HepG2 (cell line): ENCODE measurements around the gene SLC26A5. TPM values are rescaled to one million over a fixed set of nuclear protein-coding genes. Genes with fewer than 3 reads are reported as not detected.
A peak's percentile ranks its signal among the peaks of the same experiment; 100 is the strongest.

ENCODE experiments used
- ATAC-seq: fragments of 200-7000 bp; cut with Tn5 transposase; 3 replicates; pipeline ENCODE4 v1.9.1; 2020; ENCODE audit warnings: mild to moderate bottlenecking, moderate library complexity
- BruUV-seq: library from RNA; stranded (reverse); fragments of 400-500 nt; replicated peaks from 2 replicates; lab custom pipeline; 2021; lab: Mats Ljungman, UMichigan
- CTCF ChIA-PET: fragments of 300-600 bp; formaldehyde crosslinking; extraction: SDS; loops from one replicate; lab custom pipeline; 2021; ENCODE audit warnings: low total read pairs, inconsistent platforms, low intra/inter-chr PET ratio; lab: Yijun Ruan, JAX
- POLR2A ChIA-PET: fragments of 350-600 bp; sonication (Branson Sonifier 250); formaldehyde crosslinking; loops from one replicate; lab custom pipeline; 2020; ENCODE audit warnings: antibody characterized with exemption, inconsistent platforms; lab: Yijun Ruan, JAX
- DNase-seq: peaks from one replicate; pipeline ENCODE4 v3.0.0-alpha.2; 2015; ENCODE audit warnings: low spot score
- FAIRE-seq: peaks from 3 replicates; lab custom pipeline; 2011; peaks lifted over from hg19 to GRCh38; lab: Jason Lieb, UNC
- H2AFZ ChIP-seq: one replicate; pipeline ENCODE4 v1.6.1; 2011; ENCODE audit warnings: low read length, inconsistent platforms
- H3K27ac ChIP-seq: fragments of 300-600 bp; 3 replicates; pipeline ENCODE4 v1.8.0; 2011; ENCODE audit warnings: mixed run types, mild to moderate bottlenecking, mixed read lengths, low read length, inconsistent platforms; ENCODE audit not compliant: insufficient read depth; ENCODE audit errors: extremely low read length
- H3K27me3 ChIP-seq, 2 experiments: fragments of 200-600 bp in 1 of 2; 2 replicates in 1 of 2; 3 replicates in 1 of 2; pipeline versions ENCODE4 v1.6.0 to v1.8.0; 2011; ENCODE audit warnings: low read length in 2 of 2, mild to moderate bottlenecking in 2 of 2, moderate library complexity in 2 of 2, inconsistent platforms in 1 of 2; ENCODE audit not compliant: insufficient read depth in 2 of 2, control insufficient read depth in 1 of 2
- H3K36me3 ChIP-seq, 2 experiments: fragments of 200-600 bp in 1 of 2; replicated peaks in 1 of 2; 2 replicates in 1 of 2; 3 replicates in 1 of 2; pipeline versions ENCODE4 v1.5.1 to v1.8.0; 2011; ENCODE audit warnings: low read length in 2 of 2, inconsistent platforms in 1 of 2; ENCODE audit not compliant: insufficient read depth in 2 of 2, control insufficient read depth in 1 of 2
- H3K4me1 ChIP-seq: 2 replicates; pipeline ENCODE4 v1.5.1; 2012; ENCODE audit warnings: low read length, inconsistent platforms; ENCODE audit not compliant: insufficient read depth
- H3K4me2 ChIP-seq: 2 replicates; pipeline ENCODE4 v1.6.0; 2011; ENCODE audit warnings: low read depth, low read length, inconsistent platforms
- H3K4me3 ChIP-seq, 3 experiments: fragments of 200-600 bp in 1 of 3; sonication (generic), shearing (Covaris generic) in 1 of 3; replicated peaks in 1 of 3; 2 replicates each; pipeline ENCODE4 v1.5.1; 2011 to 2016; ENCODE audit warnings: low read length in 3 of 3, inconsistent platforms in 2 of 3, low read depth in 2 of 3, mild to moderate bottlenecking in 2 of 3, control low read depth in 1 of 3, mixed read lengths in 1 of 3; ENCODE audit not compliant: insufficient read depth in 1 of 3
- H3K79me2 ChIP-seq: one replicate; pipeline ENCODE4 v1.6.1; 2011; ENCODE audit warnings: low read length, inconsistent platforms; ENCODE audit not compliant: insufficient read depth
- H3K9ac ChIP-seq: 2 replicates; pipeline ENCODE4 v1.6.0; 2011; ENCODE audit warnings: mild to moderate bottlenecking, low read depth, low read length, inconsistent platforms; ENCODE audit not compliant: insufficient read depth
- H3K9me3 ChIP-seq: 2 replicates; pipeline ENCODE4 v1.5.1; 2012; ENCODE audit warnings: mild to moderate bottlenecking, low read length
- H4K20me1 ChIP-seq: 2 replicates; pipeline ENCODE4 v1.6.0; 2011; ENCODE audit warnings: inconsistent platforms, mild to moderate bottlenecking, low read length, moderate library complexity; ENCODE audit not compliant: insufficient read depth
- ATF7-NPFF ChIP-seq: sonication (generic); formaldehyde crosslinking; IDR thresholded peaks from 2 replicates; pipeline ENCODE4 v1.8.1; 2023; ENCODE audit warnings: mild to moderate bottlenecking, low read depth, missing genetic modification reagents, moderate library complexity
- DBP ChIP-seq: sonication (generic); formaldehyde crosslinking; IDR thresholded peaks from 2 replicates; pipeline ENCODE4 v1.4.0; 2020; ENCODE audit warnings: missing genetic modification reagents; ENCODE audit errors: not compliant biosample characterization
- FOXM1 ChIP-seq: sonication (generic); formaldehyde crosslinking; IDR thresholded peaks from 2 replicates; pipeline ENCODE4 v1.5.0; 2020; ENCODE audit warnings: missing genetic modification reagents
- GZF1 ChIP-seq: sonication (generic); formaldehyde crosslinking; IDR thresholded peaks from 2 replicates; pipeline ENCODE4 v1.5.1; 2020; ENCODE audit warnings: mild to moderate bottlenecking, missing genetic modification reagents
- HNF4A ChIP-seq: sonication (generic); formaldehyde crosslinking; IDR thresholded peaks from 2 replicates; pipeline ENCODE4 v1.4.0; 2020; ENCODE audit warnings: missing genetic modification reagents
- HOXA5 ChIP-seq: sonication (generic); formaldehyde crosslinking; IDR thresholded peaks from 2 replicates; pipeline ENCODE4 v1.4.0; 2020; ENCODE audit warnings: missing genetic modification reagents
- PITX1 ChIP-seq: sonication (generic); formaldehyde crosslinking; IDR thresholded peaks from 2 replicates; pipeline ENCODE4 v1.5.1; 2020; ENCODE audit warnings: mild to moderate bottlenecking, missing genetic modification reagents
- PLRG1 ChIP-seq: fragments of 450-650 bp; conservative IDR thresholded peaks from 2 replicates; pipeline ENCODE4 v1.6.1; 2016
- RELA ChIP-seq: sonication (generic); formaldehyde crosslinking; IDR thresholded peaks from 2 replicates; pipeline ENCODE4 v1.4.0; 2020; ENCODE audit warnings: missing genetic modification reagents
- ZBTB4 ChIP-seq: sonication (generic); formaldehyde crosslinking; IDR thresholded peaks from 2 replicates; pipeline ENCODE4 v1.4.0; 2020; ENCODE audit warnings: missing genetic modification reagents, mild to moderate bottlenecking, borderline replicate concordance
- ZNF160 ChIP-seq: sonication (generic); formaldehyde crosslinking; IDR thresholded peaks from 2 replicates; pipeline ENCODE4 v1.8.0; 2022; ENCODE audit warnings: mild to moderate bottlenecking, inconsistent platforms, missing genetic modification reagents
- ZNF333 ChIP-seq: sonication (generic); formaldehyde crosslinking; IDR thresholded peaks from 2 replicates; pipeline ENCODE4 v1.4.0; 2020; ENCODE audit warnings: mild to moderate bottlenecking, missing genetic modification reagents, borderline replicate concordance
- ZNF691 ChIP-seq: sonication (generic); formaldehyde crosslinking; IDR thresholded peaks from 2 replicates; pipeline ENCODE4 v1.4.0; 2020; ENCODE audit warnings: missing genetic modification reagents, low read depth, mild to moderate bottlenecking, borderline replicate concordance
- ZNF7 ChIP-seq: IDR thresholded peaks from 2 replicates; pipeline ENCODE4 v1.6.1; 2016; ENCODE audit warnings: missing biosample characterization, missing genetic modification reagents
- ZSCAN22 ChIP-seq: sonication (generic); formaldehyde crosslinking; IDR thresholded peaks from 2 replicates; pipeline ENCODE4 v1.4.0; 2020; ENCODE audit warnings: mild to moderate bottlenecking, missing genetic modification reagents
- WGBS: methylation state at CpG from one replicate; pipeline ENCODE4 v1.1.6; 2017; ENCODE audit warnings: low lambda C conversion rate; 5-methylcytosine and 5-hydroxymethylcytosine counted together
- in situ Hi-C: cut with HindIII; loops from 2 replicates; pipeline ENCODE4 v1.10.0; 2017; ENCODE audit warnings: low pct_unique_long_range_greater_than_20kb; ENCODE audit not compliant: extremely low pct_ligation_motif_present
- intact Hi-C: fragments of 100-400 bp; cut with micrococcal nuclease; formaldehyde crosslinking; loops from one replicate; pipeline ENCODE4 v1.10.0; 2022; ENCODE audit not compliant: unreplicated experiment
- polyA plus RNA-seq, 8 experiments: library from polyadenylated mRNA; depleted of rRNA in 3 of 8; stranded (reverse) in 7 of 8; unstranded in 1 of 8; fragments of >200 nt; fragmentation: Illumina TruSeq in 4 of 8; extraction: Trizol in 4 of 8; gene quantifications; 2 replicates each; pipeline versions ENCODE4 v1.2.1 to v1.2.3, GENCODE V29; 2011 to 2016; ENCODE audit warnings: low read depth in 4 of 8, missing spikeins in 1 of 8, mixed read lengths in 1 of 8; ENCODE audit not compliant: insufficient read depth in 1 of 8
- total RNA-seq, 5 experiments: library from RNA; depleted of rRNA; stranded (reverse); fragments of >200 nt; fragmentation: Illumina TruSeq; extraction: Trizol; gene quantifications; 2 replicates each; pipeline ENCODE4 v1.2.3, GENCODE V29; 2016; ENCODE audit warnings: low read depth in 1 of 5

SLC26A5 gene
- total and polyA plus RNA-seq, 2 of the 13 experiments (the other 11 are each of a cell fraction or from before 2014, with no cell fraction given): 0.08 to 0.11 TPM

GRCh38 chr7:103439661-103440060, 6.3 kb downstream of the SLC26A5 start:
- 85% methylated on average over 8 of the region's 8 CpGs for WGBS
- Histone ChIP-seq H3K4me1 (peaks cover 22% of the 10 kb centered on the region), H2AFZ (no peak overlapping the region), H3K4me3 (no peak overlapping the region), H3K79me2 (no peaks in the 10 kb centered on the region), H3K27ac (no peak overlapping the region), H3K27me3 (peaks cover 0 to 14% of the 10 kb centered on the region in 2 experiments; a peak in 1 of 5 replicates), H3K9me3 (no peaks in the 10 kb centered on the region), H3K9ac (no peak overlapping the region), H4K20me1 (no peaks in the 10 kb centered on the region), H3K4me2 (no peak overlapping the region), H3K36me3 (no peaks in the 10 kb centered on the region)
- DNase-seq (no peak), FAIRE-seq (no peak), ATAC-seq (no peak)
- in situ Hi-C loops (loop anchor here (25.0 kb wide), 1 partner anchor 723 kb away; no protein-coding TSS in a partner anchor), intact Hi-C loops (loop anchor here (10.0 kb wide), 1 partner anchor 715 kb away; no protein-coding TSS in a partner anchor)
- ChIA-PET POLR2A (no interaction called here), CTCF (no interaction called here)
- TF ChIP-seq ATF7-NPFF (CRISPR knock-in tag) (no peak), GZF1 (CRISPR knock-in tag) (no peak)
- BruUV-seq: no TSS peak

- H3K9ac ChIP-seq: no peak overlapping the region
- BruUV-seq: no TSS peak
- no peaks in the 10 kb centered on the region for H3K36me3 ChIP-seq
- 0 out of 5 replicates have a peak, but pooled peaks cover 0 to 3% of the 10 kb centered on the region in 2 experiments for H3K27me3 ChIP-seq
- intact Hi-C loops: no loop called here
- in situ Hi-C loops: loop anchor here (25.0 kb wide), 1 partner anchor 725 kb away; no protein-coding TSS in a partner anchor
- CTCF ChIA-PET: no interaction called here
- POLR2A ChIA-PET: no interaction called here
- DNase-seq (peak; percentile 85), ATAC-seq (peak; percentile 100), FAIRE-seq (peak; percentile 75)
- H3K4me1 ChIP-seq: peaks cover 30% of the 10 kb centered on the region
- 4% methylated on average over 1 of the region's 1 CpG for WGBS
- peak overlapping the region; percentile 46 for H3K4me2 ChIP-seq
- no peaks in the 10 kb centered on the region for H3K9me3 ChIP-seq
- H3K79me2 ChIP-seq: no peaks in the 10 kb centered on the region
- H3K4me3 ChIP-seq: no peak overlapping the region
- no peak overlapping the region for H2AFZ ChIP-seq
- peak overlapping the region; percentile 45 for H3K27ac ChIP-seq
- no peaks in the 10 kb centered on the region for H4K20me1 ChIP-seq
- no peak for TF ChIP-seq FOXM1 (CRISPR knock-in tag)
- TF ChIP-seq RELA (CRISPR knock-in tag): no peak
- no peak for TF ChIP-seq ZNF691 (CRISPR knock-in tag)
- no peak for TF ChIP-seq ZNF7 (CRISPR knock-in tag)
- TF ChIP-seq ZNF333 (CRISPR knock-in tag): no peak
- no peak for TF ChIP-seq ZSCAN22
- TF ChIP-seq ZNF160 (CRISPR knock-in tag): no peak
- TF ChIP-seq ZBTB4: no peak
- TF ChIP-seq PLRG1: no peak
- no peak for TF ChIP-seq HOXA5
- peak; percentile 87 for TF ChIP-seq HNF4A (CRISPR knock-in tag)
- TF ChIP-seq PITX1 (CRISPR knock-in tag): no peak
- no peak for TF ChIP-seq DBP
Observed at GRCh38 chr7:103437623-103438022, 8.4 kb downstream of the SLC26A5 start.
